Measurements from ENCODE around the gene FOLR2.

FOLR2 gene

DNA sequence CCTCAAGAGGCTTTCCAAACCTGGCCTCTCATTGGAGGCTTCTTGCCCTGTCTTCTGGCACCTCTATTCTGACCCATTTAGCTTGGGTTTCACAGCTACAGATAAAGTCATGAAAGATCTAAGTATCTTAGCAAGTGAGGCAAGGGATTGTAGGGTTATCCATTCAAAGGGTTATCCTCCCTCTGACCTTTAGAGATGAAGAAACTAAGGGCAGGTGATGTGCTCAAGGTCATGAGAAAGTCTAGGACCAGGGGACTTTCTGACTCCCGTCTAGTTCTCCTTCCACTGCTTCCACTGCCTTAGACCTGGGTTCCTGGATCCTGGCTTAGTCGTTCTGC, 20.1 kb downstream of the FOLR2 start:
- Histone ChIP-seq H3K4me1 (peaks cover 0 to 40% (median 33%) of the 10 kb centered on the region in 4 donors), H3K36me3 (peaks cover 55 to 65% (median 61%) of the 10 kb centered on the region in 3 donors), H3K4me3 (no peak overlapping the region), H3K27me3 (peaks cover 0 to 12% of the 10 kb centered on the region in 2 donors), H3K27ac (no peak overlapping the region), H3K9me3 (no peaks in the 10 kb centered on the region)
- no peak for DNase-seq
- TF ChIP-seq, protein P1, sequence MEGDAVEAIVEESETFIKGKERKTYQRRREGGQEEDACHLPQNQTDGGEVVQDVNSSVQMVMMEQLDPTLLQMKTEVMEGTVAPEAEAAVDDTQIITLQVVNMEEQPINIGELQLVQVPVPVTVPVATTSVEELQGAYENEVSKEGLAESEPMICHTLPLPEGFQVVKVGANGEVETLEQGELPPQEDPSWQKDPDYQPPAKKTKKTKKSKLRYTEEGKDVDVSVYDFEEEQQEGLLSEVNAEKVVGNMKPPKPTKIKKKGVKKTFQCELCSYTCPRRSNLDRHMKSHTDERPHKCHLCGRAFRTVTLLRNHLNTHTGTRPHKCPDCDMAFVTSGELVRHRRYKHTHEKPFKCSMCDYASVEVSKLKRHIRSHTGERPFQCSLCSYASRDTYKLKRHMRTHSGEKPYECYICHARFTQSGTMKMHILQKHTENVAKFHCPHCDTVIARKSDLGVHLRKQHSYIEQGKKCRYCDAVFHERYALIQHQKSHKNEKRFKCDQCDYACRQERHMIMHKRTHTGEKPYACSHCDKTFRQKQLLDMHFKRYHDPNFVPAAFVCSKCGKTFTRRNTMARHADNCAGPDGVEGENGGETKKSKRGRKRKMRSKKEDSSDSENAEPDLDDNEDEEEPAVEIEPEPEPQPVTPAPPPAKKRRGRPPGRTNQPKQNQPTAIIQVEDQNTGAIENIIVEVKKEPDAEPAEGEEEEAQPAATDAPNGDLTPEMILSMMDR (IDR thresholded peaks at IDR 0.05): no peak
- intact Hi-C loops (cut with DNase I; ENCODE audit: low total_unique reads): no loop called here

DNA sequence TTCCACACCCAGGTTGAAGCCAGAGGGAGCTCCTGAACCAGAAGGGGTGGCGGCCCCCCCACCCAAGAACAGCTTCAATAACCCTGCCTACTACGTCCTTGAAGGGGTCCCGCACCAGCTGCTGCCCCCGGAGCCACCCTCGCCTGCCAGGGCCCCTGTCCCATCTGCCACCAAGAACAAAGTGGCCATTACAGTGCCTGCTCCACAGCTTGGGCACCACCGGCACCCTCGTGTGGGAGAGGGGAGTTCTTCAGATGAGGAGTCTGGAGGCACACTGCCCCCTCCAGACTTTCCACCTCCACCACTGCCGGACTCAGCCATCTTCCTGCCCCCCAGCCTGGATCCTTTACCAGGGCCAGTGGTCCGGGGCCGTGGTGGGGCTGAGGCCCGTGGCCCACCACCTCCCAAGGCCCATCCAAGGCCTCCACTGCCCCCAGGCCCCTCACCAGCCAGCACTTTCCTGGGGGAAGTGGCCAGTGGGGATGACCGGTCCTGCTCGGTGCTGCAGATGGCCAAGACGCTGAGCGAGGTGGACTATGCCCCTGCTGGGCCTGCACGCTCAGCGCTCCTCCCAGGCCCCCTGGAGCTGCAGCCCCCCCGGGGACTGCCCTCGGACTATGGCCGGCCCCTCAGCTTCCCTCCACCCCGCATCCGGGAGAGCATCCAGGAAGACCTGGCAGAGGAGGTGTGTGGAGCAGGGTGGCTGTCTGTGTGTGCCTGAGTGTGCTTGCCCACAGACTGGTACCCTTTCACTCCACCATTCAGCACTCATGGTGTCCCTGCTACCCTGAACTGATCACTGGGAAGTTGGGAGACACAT, 20.7 kb downstream of the FOLR2 start:
- no peak for DNase-seq
- Histone ChIP-seq H3K4me3 (no peak overlapping the region), H3K27me3 (peaks cover 0 to 18% of the 10 kb centered on the region in 2 donors), H3K4me1 (peaks cover 0 to 40% (median 33%) of the 10 kb centered on the region in 4 donors), H3K36me3 (peaks cover 49 to 59% (median 55%) of the 10 kb centered on the region in 3 donors), H3K9me3 (no peaks in the 10 kb centered on the region), H3K27ac (peak overlapping the region; percentile 0 to 5)
- TF ChIP-seq, protein P1 (IDR thresholded peaks at IDR 0.05): no peak
- intact Hi-C loops (cut with DNase I; ENCODE audit: low total_unique reads): no loop called here

DNA sequence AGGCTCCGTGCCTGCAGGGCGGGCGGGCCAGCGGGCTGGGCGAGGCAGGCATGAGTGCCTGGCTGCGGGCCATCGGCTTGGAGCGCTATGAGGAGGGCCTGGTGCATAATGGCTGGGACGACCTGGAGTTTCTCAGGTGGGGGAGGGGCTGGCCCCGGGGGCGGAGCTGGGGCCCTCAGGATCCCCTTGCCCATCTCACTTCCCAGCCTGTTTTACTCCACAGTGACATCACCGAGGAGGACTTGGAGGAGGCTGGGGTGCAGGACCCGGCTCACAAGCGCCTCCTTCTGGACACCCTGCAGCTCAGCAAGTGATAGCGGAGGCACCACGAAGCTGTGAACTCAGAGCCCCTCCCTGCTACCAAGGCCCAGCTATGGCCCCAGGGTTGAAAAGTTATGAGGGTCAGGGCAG, 21.5 kb downstream of the FOLR2 start:
- no peak for DNase-seq
- Histone ChIP-seq H3K27ac (peak overlapping the region; percentile 0 to 54), H3K4me1 (peaks cover 0 to 40% (median 33%) of the 10 kb centered on the region in 4 donors), H3K9me3 (no peaks in the 10 kb centered on the region), H3K36me3 (peaks cover 42 to 52% (median 48%) of the 10 kb centered on the region in 3 donors), H3K4me3 (no peak overlapping the region), H3K27me3 (peaks cover 0 to 25% of the 10 kb centered on the region in 2 donors)
- intact Hi-C loops (cut with DNase I; ENCODE audit: low total_unique reads): no loop called here
- TF ChIP-seq, protein P1 (IDR thresholded peaks at IDR 0.05): peak; percentile 55 to 71

DNA sequence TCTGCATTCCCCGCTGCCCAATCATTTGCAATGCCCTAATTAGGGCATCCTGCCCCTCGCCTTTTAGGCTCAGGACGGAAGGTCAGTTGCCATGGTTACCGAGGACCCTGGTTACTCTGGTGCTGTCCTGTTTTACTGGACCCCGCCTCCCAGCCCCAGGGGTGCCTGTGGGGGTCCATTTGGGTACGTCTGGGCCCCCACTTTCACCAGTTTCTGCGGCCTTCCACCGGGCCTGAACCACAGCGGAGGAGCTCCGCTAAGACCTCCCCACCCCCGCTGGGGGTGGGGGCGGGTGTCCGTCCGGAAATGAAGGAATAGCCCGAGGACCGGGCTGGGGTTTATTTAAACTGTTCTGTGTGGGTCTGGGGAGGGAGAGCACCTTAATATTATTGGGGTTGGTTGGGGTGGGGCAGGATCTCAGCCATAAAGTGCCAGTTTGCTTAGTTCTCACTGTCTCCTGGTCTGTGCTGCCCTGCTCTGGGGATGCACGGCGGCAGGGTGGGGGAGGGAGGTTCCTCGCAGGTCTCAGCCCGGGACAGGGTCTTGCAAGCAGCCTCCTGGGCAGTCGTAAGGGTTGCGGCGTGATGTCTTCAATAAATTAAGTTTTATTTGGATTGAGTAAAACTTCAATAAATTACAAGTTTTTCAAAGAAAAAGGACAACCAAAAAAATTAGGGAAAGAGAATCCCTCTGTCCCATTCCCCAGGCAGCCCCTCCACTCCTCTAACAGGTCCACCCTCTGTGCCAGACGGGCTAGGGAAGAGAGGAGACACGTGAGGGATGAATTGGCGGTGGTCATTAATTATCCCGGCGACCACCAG, 22.1 kb downstream of the FOLR2 start:
- peaks cover 35 to 46% (median 41%) of the 10 kb centered on the region in 3 donors for H3K36me3 ChIP-seq
- peaks cover 4 to 32% of the 10 kb centered on the region in 2 donors for H3K27me3 ChIP-seq
- H3K27ac ChIP-seq: peak overlapping the region; percentile 0 to 54
- TF ChIP-seq, protein P1 (IDR thresholded peaks at IDR 0.05): no peak
- peaks cover 0 to 42% (median 35%) of the 10 kb centered on the region in 4 donors for H3K4me1 ChIP-seq
- no peak for DNase-seq
- intact Hi-C loops (cut with DNase I; ENCODE audit: low total_unique reads): no loop called here
- no peaks in the 10 kb centered on the region for H3K9me3 ChIP-seq
- H3K4me3 ChIP-seq: peak overlapping the region; percentile 44 to 55

DNA sequence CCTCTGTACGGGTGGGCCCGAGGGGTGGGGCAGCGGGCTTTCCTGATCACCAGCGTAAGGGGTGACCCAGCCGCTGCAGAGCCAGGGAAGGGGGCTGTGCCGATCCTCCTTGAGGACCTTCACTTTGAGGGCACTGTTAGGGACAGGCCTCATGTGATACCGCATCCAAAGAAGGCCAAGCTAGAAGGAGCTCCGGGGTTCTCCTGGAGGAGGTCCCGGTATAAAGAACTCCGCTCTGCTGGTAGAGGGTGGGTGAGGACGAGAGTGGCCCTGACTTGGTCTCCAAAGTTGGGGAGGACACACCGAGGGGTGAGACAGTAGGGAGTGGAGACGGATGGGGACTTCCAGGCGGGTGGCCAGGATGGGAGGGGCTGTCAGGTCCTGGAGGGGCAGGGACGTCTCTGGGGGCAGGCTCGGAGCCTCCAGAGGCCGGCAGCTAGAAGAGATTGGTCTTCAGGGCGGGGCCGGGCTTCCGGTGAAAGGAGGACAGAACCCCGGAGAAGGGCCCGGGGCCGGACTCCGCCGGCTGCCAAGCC, 22.8 kb downstream of the FOLR2 start:
- peak; percentile 58 to 87 for DNase-seq
- Histone ChIP-seq H3K4me3 (peak overlapping the region; percentile 44 to 55), H3K27ac (peak overlapping the region; percentile 54 to 60), H3K27me3 (peaks cover 10 to 39% of the 10 kb centered on the region in 2 donors), H3K9me3 (no peaks in the 10 kb centered on the region), H3K4me1 (peaks cover 0 to 49% (median 42%) of the 10 kb centered on the region in 4 donors), H3K36me3 (peaks cover 29 to 39% (median 34%) of the 10 kb centered on the region in 3 donors)
- intact Hi-C loops (cut with DNase I; ENCODE audit: low total_unique reads): no loop called here
- TF ChIP-seq, protein P1 (IDR thresholded peaks at IDR 0.05): no peak
